Measurements from ENCODE around the gene ERRFI1. TPM values are rescaled to one million over a fixed set of nuclear protein-coding genes. Genes with fewer than 3 reads are reported as not detected.

The ERRFI1 gene
- total RNA-seq, 2 experiments from 2014 or later: 3.6 TPM

DNA sequence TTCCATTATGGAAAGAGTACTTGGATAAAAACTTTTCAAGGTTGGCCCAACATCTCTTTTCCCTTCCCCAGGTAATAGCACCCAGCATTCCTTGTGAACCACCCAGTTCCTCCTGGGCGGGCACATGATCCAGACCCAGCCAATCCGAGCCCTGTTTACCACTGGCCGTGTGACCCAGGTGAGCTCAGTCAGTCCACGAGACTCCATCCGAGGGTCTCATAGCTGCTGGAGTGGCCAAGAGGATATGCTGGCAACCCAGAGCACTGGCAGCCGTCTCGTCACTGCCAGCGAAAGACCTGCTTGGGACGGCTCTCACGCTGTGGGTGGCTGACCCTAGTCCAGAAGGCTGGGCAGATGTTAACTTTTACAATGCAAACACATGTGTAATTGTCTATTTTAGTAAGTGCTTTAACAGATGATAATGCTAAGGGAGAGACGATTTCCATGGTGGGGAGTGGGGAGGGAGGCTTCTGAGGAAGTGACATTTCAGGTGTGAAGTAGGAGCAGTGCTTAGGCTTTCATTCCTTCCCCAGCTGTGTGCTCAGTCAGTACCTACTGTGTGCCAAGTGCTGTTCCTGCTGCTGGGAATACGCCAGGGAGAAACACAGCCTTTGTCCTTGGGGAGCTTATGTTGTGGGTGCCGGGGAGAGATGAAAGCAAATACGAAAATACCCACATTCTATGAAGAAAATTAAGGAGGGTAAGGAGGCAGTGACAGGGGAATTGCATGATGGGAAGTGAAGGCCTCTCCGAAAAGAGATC, 40.1 kb downstream of the ERRFI1 start:
- Mint-ChIP-seq H3K27ac (no peak overlapping the region), H3K9me3 (no peaks in the 10 kb centered on the region), H3K27me3 (no peaks in the 10 kb centered on the region), H3K4me1 (ENCODE audit: low read depth) (peaks cover 6% of the 10 kb centered on the region), H3K36me3 (ENCODE audit: low read depth) (peaks cover 62% of the 10 kb centered on the region), H3K4me3 (no peak overlapping the region)
- H3K4me1 ChIP-seq (ENCODE audit: insufficient read depth, low read length): peaks cover 6% of the 10 kb centered on the region
- peaks cover 47% of the 10 kb centered on the region for H3K36me3 ChIP-seq (ENCODE audit: insufficient read depth, low read length)
- no peak overlapping the region for H3K4me3 ChIP-seq (ENCODE audit: low read length)
- H3K9me3 ChIP-seq (ENCODE audit: control insufficient read depth in 1 of 2, insufficient read depth in 1 of 2, low read length in 2 of 2): no peaks in the 10 kb centered on the region
- POLR2A ChIA-PET: no interaction called here
- DNase-seq (no peak), ATAC-seq (ENCODE audit: poor library complexity) (no peak)
- intact Hi-C loops (cut with DNase I, micrococcal nuclease): no loop called here
- H3K27ac ChIP-seq (ENCODE audit: low read depth in 1 of 2, low read length in 2 of 2): no peak overlapping the region
- CTCF ChIA-PET: no interaction called here
- no peaks in the 10 kb centered on the region for H3K27me3 ChIP-seq (ENCODE audit: control insufficient read depth in 1 of 2, insufficient read depth in 2 of 2, low read length in 2 of 2)
- TF ChIP-seq, protein P1, sequence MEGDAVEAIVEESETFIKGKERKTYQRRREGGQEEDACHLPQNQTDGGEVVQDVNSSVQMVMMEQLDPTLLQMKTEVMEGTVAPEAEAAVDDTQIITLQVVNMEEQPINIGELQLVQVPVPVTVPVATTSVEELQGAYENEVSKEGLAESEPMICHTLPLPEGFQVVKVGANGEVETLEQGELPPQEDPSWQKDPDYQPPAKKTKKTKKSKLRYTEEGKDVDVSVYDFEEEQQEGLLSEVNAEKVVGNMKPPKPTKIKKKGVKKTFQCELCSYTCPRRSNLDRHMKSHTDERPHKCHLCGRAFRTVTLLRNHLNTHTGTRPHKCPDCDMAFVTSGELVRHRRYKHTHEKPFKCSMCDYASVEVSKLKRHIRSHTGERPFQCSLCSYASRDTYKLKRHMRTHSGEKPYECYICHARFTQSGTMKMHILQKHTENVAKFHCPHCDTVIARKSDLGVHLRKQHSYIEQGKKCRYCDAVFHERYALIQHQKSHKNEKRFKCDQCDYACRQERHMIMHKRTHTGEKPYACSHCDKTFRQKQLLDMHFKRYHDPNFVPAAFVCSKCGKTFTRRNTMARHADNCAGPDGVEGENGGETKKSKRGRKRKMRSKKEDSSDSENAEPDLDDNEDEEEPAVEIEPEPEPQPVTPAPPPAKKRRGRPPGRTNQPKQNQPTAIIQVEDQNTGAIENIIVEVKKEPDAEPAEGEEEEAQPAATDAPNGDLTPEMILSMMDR (IDR thresholded peaks at IDR 0.05): no peak

GRCh38 chr1:7984811-7985210, 41.3 kb downstream of the ERRFI1 start:
- ChIA-PET CTCF (interaction anchor here (1.0 kb wide), 1 partner anchor 329 kb away, joined by 4 read pairs; no protein-coding TSS in a partner anchor), POLR2A (no interaction called here)
- no peaks in the 10 kb centered on the region for H3K27me3 Mint-ChIP-seq
- H3K9me3 Mint-ChIP-seq: no peaks in the 10 kb centered on the region
- ATAC-seq (ENCODE audit: poor library complexity) (no peak), DNase-seq (no peak)
- Histone ChIP-seq H3K9me3 (ENCODE audit: control insufficient read depth in 1 of 2, insufficient read depth in 1 of 2, low read length in 2 of 2) (no peaks in the 10 kb centered on the region), H3K27ac (ENCODE audit: low read depth in 1 of 2, low read length in 2 of 2) (no peak overlapping the region), H3K36me3 (ENCODE audit: insufficient read depth, low read length) (peaks cover 56% of the 10 kb centered on the region), H3K4me1 (ENCODE audit: insufficient read depth, low read length) (peaks cover 6% of the 10 kb centered on the region), H3K4me3 (ENCODE audit: low read length) (no peak overlapping the region), H3K27me3 (ENCODE audit: control insufficient read depth in 1 of 2, insufficient read depth in 2 of 2, low read length in 2 of 2) (no peaks in the 10 kb centered on the region)
- TF ChIP-seq, protein P1 (IDR thresholded peaks at IDR 0.05): no peak
- H3K4me1 Mint-ChIP-seq (ENCODE audit: low read depth): peaks cover 6% of the 10 kb centered on the region
- H3K27ac Mint-ChIP-seq: no peak overlapping the region
- peaks cover 70% of the 10 kb centered on the region for H3K36me3 Mint-ChIP-seq (ENCODE audit: low read depth)
- no peak overlapping the region for H3K4me3 Mint-ChIP-seq
- intact Hi-C loops (cut with DNase I, micrococcal nuclease): no loop called here

- POLR2A ChIA-PET: no interaction called here
- Histone ChIP-seq H3K4me3 (ENCODE audit: low read length) (no peak overlapping the region), H3K27ac (ENCODE audit: low read depth in 1 of 2, low read length in 2 of 2) (no peak overlapping the region), H3K4me1 (ENCODE audit: insufficient read depth, low read length) (peaks cover 6% of the 10 kb centered on the region), H3K27me3 (ENCODE audit: control insufficient read depth in 1 of 2, insufficient read depth in 2 of 2, low read length in 2 of 2) (no peaks in the 10 kb centered on the region), H3K36me3 (ENCODE audit: insufficient read depth, low read length) (peaks cover 68% of the 10 kb centered on the region), H3K9me3 (ENCODE audit: control insufficient read depth in 1 of 2, insufficient read depth in 1 of 2, low read length in 2 of 2) (no peaks in the 10 kb centered on the region)
- Mint-ChIP-seq H3K4me1 (ENCODE audit: low read depth) (peaks cover 6% of the 10 kb centered on the region), H3K9me3 (no peaks in the 10 kb centered on the region), H3K27me3 (no peaks in the 10 kb centered on the region), H3K27ac (no peak overlapping the region), H3K36me3 (ENCODE audit: low read depth) (peaks cover 80% of the 10 kb centered on the region), H3K4me3 (no peak overlapping the region)
- TF ChIP-seq, protein P1 (IDR thresholded peaks at IDR 0.05): no peak
- no peak for DNase-seq
- intact Hi-C loops (cut with DNase I, micrococcal nuclease): no loop called here
- no peak for ATAC-seq (ENCODE audit: poor library complexity)
- CTCF ChIA-PET: interaction anchor here (0.6 to 1.1 kb wide), 3 partner anchors 8 to 32 kb away, joined by 3 to 4 read pairs (median 3); no protein-coding TSS in a partner anchor
Measured at GRCh38 chr1:7983086-7983778, 42.9 kb downstream of the ERRFI1 start.

All from CD4-positive, alpha-beta T cell (primary cell).